Peyer's patch (tissue), 4 donors: ENCODE measurements around the gene SDF2.
"Not testable (repeated sequence)": the region's sequence is repeated elsewhere in the genome, so short reads cannot be mapped to it uniquely, and the experiment has no call there.

Source experiments
- CTCF ChIP-seq, 6 experiments: fragments of 450-650 bp in 4 of 6; fragments of 200-600 bp in 2 of 6; sonication (generic) in 1 of 6; IDR thresholded peaks; one replicate each; pipeline ENCODE4 v1.5.1; 2017 to 2019; ENCODE audit warnings: antibody characterized with exemption in 6 of 6, mild to moderate bottlenecking in 3 of 6, moderate library complexity in 1 of 6
- POLR2A ChIP-seq, 2 donors: fragments of 450-650 bp; IDR thresholded peaks; one replicate each; pipeline ENCODE4 v1.5.1; 2017; ENCODE audit warnings: antibody characterized with exemption in 2 of 2, mild to moderate bottlenecking in 2 of 2, moderate library complexity in 2 of 2

DNA sequence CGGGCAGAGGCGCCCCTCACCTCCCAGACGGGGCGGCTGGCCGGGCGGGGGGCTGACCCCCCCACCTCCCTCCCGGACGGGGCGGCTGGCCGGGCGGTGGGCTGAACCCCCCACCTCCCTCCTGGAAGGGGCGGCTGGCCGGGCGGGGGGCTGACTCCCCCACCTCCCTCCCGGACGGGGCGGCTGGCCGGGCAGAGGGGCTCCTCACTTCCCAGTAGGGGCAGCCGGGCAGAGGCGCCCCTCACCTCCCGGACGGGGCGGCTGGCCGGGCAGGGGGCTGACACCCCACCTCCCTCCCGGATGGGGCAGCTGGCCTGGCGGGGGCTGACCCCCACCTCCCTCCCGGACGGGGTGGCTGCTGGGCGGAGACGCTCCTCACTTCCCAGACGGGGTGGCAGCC is 57.7 kb downstream of the SDF2 start:
- TF ChIP-seq CTCF, POLR2A (IDR thresholded peaks at IDR 0.05): not testable (repeated sequence)
